Measurements from ENCODE around the gene SH2B2.
"Not testable (repeated sequence)": the region's sequence is repeated elsewhere in the genome, so short reads cannot be mapped to it uniquely, and the experiment has no call there.

DNA sequence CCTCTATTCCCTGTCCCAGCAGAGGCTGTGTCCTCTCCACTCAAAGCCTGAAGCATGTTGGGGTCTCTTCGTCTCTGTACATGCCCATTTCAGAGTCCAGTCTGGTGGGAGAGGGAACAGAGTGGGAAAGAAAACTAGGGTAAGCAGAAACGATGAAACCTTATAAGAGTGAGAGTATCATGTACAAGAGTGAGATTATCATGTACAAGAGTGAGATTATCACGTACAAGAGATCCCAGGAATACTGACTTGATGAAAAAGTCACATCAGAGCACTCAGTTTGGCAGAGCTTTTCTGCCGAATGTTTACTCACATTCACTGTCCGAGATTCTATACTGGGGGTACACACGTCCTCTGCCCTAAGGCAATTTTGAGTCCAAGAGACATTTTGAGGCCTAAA, 69.7 kb downstream of the SH2B2 start, which contains the start of gene SPDYE6:
- TF ChIP-seq, protein P1, sequence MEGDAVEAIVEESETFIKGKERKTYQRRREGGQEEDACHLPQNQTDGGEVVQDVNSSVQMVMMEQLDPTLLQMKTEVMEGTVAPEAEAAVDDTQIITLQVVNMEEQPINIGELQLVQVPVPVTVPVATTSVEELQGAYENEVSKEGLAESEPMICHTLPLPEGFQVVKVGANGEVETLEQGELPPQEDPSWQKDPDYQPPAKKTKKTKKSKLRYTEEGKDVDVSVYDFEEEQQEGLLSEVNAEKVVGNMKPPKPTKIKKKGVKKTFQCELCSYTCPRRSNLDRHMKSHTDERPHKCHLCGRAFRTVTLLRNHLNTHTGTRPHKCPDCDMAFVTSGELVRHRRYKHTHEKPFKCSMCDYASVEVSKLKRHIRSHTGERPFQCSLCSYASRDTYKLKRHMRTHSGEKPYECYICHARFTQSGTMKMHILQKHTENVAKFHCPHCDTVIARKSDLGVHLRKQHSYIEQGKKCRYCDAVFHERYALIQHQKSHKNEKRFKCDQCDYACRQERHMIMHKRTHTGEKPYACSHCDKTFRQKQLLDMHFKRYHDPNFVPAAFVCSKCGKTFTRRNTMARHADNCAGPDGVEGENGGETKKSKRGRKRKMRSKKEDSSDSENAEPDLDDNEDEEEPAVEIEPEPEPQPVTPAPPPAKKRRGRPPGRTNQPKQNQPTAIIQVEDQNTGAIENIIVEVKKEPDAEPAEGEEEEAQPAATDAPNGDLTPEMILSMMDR (IDR thresholded peaks at IDR 0.05), result not testable (repeated sequence)
- TF ChIP-seq POLR2A (IDR thresholded peaks at IDR 0.05), result not testable (repeated sequence)

Data from prostate gland (tissue), 2 donors.